PC-9 (cell line): ENCODE data around the gene NCS1. TPM values are rescaled to one million over a fixed set of nuclear protein-coding genes. Genes with fewer than 3 reads are reported as not detected.

Experiments
- BruUV-seq: library from RNA; stranded (reverse); fragments of 400-500 nt; replicated peaks from 2 replicates; lab custom pipeline; 2021; lab: Mats Ljungman, UMichigan
- CTCF ChIA-PET: fragments of 300-600 bp; sonication (Branson Sonifier 250); formaldehyde crosslinking; loops from one replicate; lab custom pipeline; 2022; ENCODE audit warnings: antibody characterized with exemption; lab: Charles Lee
- POLR2A ChIA-PET: fragments of 300-600 bp; sonication (Branson Sonifier 250); formaldehyde crosslinking; loops from one replicate; lab custom pipeline; 2022; ENCODE audit warnings: antibody characterized with exemption; ENCODE audit not compliant: unreplicated experiment; lab: Charles Lee
- DNase-seq, 2 experiments: peaks; one replicate each; pipeline versions ENCODE4 v3.0.0 to v3.0.0-alpha.2; 2015 to 2022; ENCODE audit warnings: mixed read lengths in 1 of 2
- H2AFZ ChIP-seq: fragments of 200-600 bp; sonication (generic); 2 replicates; pipeline ENCODE4 v1.8.1; 2017; ENCODE audit warnings: antibody characterized with exemption
- H3F3A ChIP-seq: fragments of 200-600 bp; sonication (generic); 2 replicates; pipeline ENCODE4 v1.8.1; 2017; ENCODE audit warnings: antibody characterized with exemption, mild to moderate bottlenecking, low read depth; ENCODE audit not compliant: insufficient read depth
- H3K27ac ChIP-seq: fragments of 200-600 bp; sonication (generic); 2 replicates; pipeline ENCODE4 v1.6.1; 2016; ENCODE audit warnings: mixed run types
- H3K27me3 ChIP-seq: fragments of 200-600 bp; sonication (generic); 2 replicates; pipeline ENCODE4 v1.6.1; 2016; ENCODE audit warnings: low read depth, mixed run types; ENCODE audit not compliant: insufficient read depth
- H3K36me3 ChIP-seq: fragments of 200-600 bp; sonication (generic); 2 replicates; pipeline ENCODE4 v1.6.1; 2016; ENCODE audit warnings: low read depth, mixed run types
- H3K4me1 ChIP-seq: fragments of 200-600 bp; sonication (generic); replicated peaks from 2 replicates; pipeline ENCODE4 v1.6.1; 2016; ENCODE audit warnings: mixed run types; ENCODE audit not compliant: insufficient read depth
- H3K4me2 ChIP-seq: fragments of 200-600 bp; sonication (generic); 2 replicates; pipeline ENCODE4 v1.6.1; 2017; ENCODE audit warnings: mixed run types
- H3K4me3 ChIP-seq: fragments of 200-600 bp; sonication (generic); 2 replicates; pipeline ENCODE4 v1.6.1; 2016; ENCODE audit warnings: mixed run types
- H3K79me2 ChIP-seq: fragments of 200-600 bp; sonication (generic); 2 replicates; pipeline ENCODE4 v1.6.1; 2017; ENCODE audit warnings: low read depth, mixed run types
- H3K9me2 ChIP-seq: fragments of 200-600 bp; sonication (generic); 2 replicates; pipeline ENCODE4 v1.8.1; 2017; ENCODE audit warnings: mild to moderate bottlenecking; ENCODE audit not compliant: insufficient read depth
- H3K9me3 ChIP-seq: fragments of 200-600 bp; sonication (generic); 2 replicates; pipeline ENCODE4 v1.8.1; 2016; ENCODE audit warnings: low read depth; ENCODE audit not compliant: insufficient read depth
- H4K20me1 ChIP-seq: fragments of 200-600 bp; sonication (generic); 2 replicates; pipeline ENCODE4 v1.8.1; 2017; ENCODE audit not compliant: insufficient read depth
- EZH2 ChIP-seq: fragments of 200-600 bp; sonication (generic); IDR thresholded peaks from 2 replicates; pipeline ENCODE4 v1.8.0; 2017; ENCODE audit warnings: antibody characterized with exemption, low read depth
- intact Hi-C: fragments of 100-400 bp; cut with micrococcal nuclease; formaldehyde crosslinking; loops from one replicate; pipeline ENCODE4 v1.10.0; 2022; ENCODE audit not compliant: unreplicated experiment
- total RNA-seq: library from RNA; stranded (reverse); gene quantifications from 2 replicates; pipeline ENCODE4 v1.2.3, GENCODE V29; 2021
- TF ChIP-seq, protein P1 (sequence below): fragments of 200-600 bp; sonication (generic); conservative IDR thresholded peaks from 2 replicates; pipeline ENCODE4 v1.6.1; 2017; ENCODE audit warnings: mixed run types, antibody characterized with exemption, mild to moderate bottlenecking, moderate library complexity

The NCS1 gene
- total RNA-seq, 1 experiment from 2014 or later = 59.2 TPM

DNA sequence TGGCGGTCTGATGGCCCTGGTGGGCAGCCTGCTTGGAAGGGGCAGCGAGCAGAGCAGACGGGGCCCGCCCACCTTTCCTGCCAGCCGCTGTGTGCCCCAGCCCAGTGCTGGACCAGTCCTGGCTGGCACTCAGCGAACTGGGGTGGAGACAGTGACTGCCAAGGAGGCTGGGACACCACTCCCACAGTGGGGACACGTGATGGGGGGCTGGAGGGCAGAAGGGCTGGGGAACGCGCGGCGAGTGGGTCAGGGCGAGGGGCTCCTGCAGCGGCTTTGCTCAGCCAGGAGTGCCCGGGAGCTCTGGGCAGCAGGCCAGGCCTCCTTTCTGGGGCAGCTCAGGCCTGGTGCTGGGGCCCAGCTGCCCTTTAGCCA lies 19.5 kb downstream of the NCS1 start:
- H4K20me1 ChIP-seq = peaks cover 28% of the 10 kb centered on the region
- H3K36me3 ChIP-seq = no peaks in the 10 kb centered on the region
- DNase-seq = no peak
- no peaks in the 10 kb centered on the region for H3K9me3 ChIP-seq
- no peak overlapping the region for H3K4me3 ChIP-seq
- H3K79me2 ChIP-seq = peaks cover 19% of the 10 kb centered on the region; the same call in 1 of the 2 replicates
- no peak overlapping the region for H3K27ac ChIP-seq
- BruUV-seq = no TSS peak
- peaks cover 7% of the 10 kb centered on the region for H3K4me1 ChIP-seq
- no peaks in the 10 kb centered on the region for H3F3A ChIP-seq
- no peaks in the 10 kb centered on the region for H3K27me3 ChIP-seq
- H3K4me2 ChIP-seq = no peak overlapping the region
- H3K9me2 ChIP-seq = no peaks in the 10 kb centered on the region
- intact Hi-C loops = no loop called here
- no peak overlapping the region for H2AFZ ChIP-seq
- TF ChIP-seq EZH2 = no peak
- TF ChIP-seq, protein P1, sequence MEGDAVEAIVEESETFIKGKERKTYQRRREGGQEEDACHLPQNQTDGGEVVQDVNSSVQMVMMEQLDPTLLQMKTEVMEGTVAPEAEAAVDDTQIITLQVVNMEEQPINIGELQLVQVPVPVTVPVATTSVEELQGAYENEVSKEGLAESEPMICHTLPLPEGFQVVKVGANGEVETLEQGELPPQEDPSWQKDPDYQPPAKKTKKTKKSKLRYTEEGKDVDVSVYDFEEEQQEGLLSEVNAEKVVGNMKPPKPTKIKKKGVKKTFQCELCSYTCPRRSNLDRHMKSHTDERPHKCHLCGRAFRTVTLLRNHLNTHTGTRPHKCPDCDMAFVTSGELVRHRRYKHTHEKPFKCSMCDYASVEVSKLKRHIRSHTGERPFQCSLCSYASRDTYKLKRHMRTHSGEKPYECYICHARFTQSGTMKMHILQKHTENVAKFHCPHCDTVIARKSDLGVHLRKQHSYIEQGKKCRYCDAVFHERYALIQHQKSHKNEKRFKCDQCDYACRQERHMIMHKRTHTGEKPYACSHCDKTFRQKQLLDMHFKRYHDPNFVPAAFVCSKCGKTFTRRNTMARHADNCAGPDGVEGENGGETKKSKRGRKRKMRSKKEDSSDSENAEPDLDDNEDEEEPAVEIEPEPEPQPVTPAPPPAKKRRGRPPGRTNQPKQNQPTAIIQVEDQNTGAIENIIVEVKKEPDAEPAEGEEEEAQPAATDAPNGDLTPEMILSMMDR = no peak
- POLR2A ChIA-PET = no interaction called here
- CTCF ChIA-PET = no interaction called here

DNA sequence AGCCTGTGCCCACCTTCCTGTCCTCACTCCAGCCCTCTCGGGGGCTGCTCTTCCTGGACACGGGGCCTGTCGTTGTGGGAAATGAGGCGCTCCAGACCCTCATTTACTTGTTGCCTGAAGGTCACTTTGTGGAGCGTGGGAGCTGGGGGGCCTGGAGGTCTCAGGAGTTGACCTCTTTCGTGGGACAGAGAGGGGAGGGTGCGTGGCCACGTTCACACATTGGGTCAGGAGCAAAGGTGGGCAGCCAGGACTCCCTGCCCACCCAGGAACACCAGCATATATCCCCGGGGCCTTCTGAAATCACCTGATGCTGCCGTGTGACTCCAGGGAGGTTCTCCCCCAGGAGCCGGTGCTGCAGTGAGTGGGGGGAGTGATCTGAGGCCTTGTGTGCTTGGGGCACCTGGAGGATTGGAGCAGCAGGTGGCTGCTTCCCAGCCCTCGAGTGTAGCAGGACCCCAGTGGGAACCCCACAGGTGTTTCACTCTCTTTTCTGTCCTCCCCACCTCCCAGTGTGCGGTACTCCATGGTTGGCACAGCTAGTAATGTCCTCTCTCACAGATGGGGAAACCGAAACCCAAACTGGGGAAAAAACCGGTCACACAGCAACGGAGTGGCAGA lies 20.3 kb downstream of the NCS1 start:
- intact Hi-C loops = no loop called here
- CTCF ChIA-PET = no interaction called here

DNA sequence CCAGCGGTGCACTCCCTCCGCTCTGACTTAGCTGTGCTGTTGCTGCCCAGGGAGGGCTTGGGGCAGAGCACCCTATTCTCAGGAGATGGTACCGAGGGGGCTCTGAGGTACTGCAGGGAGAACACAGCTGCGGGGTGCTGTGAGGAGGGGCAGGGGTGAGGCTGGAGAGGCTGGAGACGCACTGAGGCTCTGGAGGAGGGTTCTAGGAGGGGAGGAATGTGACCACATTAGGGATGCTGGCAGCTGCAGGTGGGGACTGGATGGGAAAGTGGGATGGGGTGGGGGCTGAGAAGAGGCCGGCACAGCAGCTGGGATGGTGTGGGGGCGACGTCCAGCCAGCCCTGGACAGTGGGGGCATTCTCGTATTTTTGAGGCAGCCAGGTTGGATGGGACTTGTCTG lies 20.9 kb downstream of the NCS1 start:
- Histone ChIP-seq H3F3A (no peaks in the 10 kb centered on the region), H4K20me1 (peaks cover 18% of the 10 kb centered on the region), H3K79me2 (peaks cover 11% of the 10 kb centered on the region; the same call in 1 of the 2 replicates), H3K9me2 (no peaks in the 10 kb centered on the region), H3K9me3 (no peaks in the 10 kb centered on the region), H3K4me3 (no peak overlapping the region), H3K27ac (no peak overlapping the region), H3K36me3 (no peaks in the 10 kb centered on the region), H2AFZ (no peak overlapping the region), H3K4me2 (no peak overlapping the region), H3K27me3 (no peaks in the 10 kb centered on the region), H3K4me1 (no peaks in the 10 kb centered on the region)
- TF ChIP-seq, protein P1 = no peak
- TF ChIP-seq EZH2 = no peak
- BruUV-seq = no TSS peak
- POLR2A ChIA-PET = interaction anchor here (0.6 kb wide), 1 partner anchor 407 kb away, joined by 5 read pairs; no protein-coding TSS in a partner anchor
- CTCF ChIA-PET = no interaction called here
- no peak for DNase-seq
- intact Hi-C loops = no loop called here

More for the DNA sequence above, 20.3 kb downstream of the NCS1 start:
- H3K9me2 ChIP-seq = no peaks in the 10 kb centered on the region
- BruUV-seq = no TSS peak
- no peak overlapping the region for H2AFZ ChIP-seq
- H3F3A ChIP-seq = no peaks in the 10 kb centered on the region
- POLR2A ChIA-PET = no interaction called here
- no peak overlapping the region for H3K4me2 ChIP-seq
- no peaks in the 10 kb centered on the region for H3K36me3 ChIP-seq
- H3K9me3 ChIP-seq = no peaks in the 10 kb centered on the region
- H3K4me1 ChIP-seq = peaks cover under 1% of the 10 kb centered on the region
- no peak for DNase-seq
- H3K27ac ChIP-seq = no peak overlapping the region
- peaks cover 17% of the 10 kb centered on the region; the same call in 1 of the 2 replicates for H3K79me2 ChIP-seq
- peaks cover 23% of the 10 kb centered on the region for H4K20me1 ChIP-seq
- H3K4me3 ChIP-seq = no peak overlapping the region
- TF ChIP-seq, protein P1 = no peak
- no peak for TF ChIP-seq EZH2
- no peaks in the 10 kb centered on the region for H3K27me3 ChIP-seq
